Measurements from ENCODE around the gene BCL11B. TPM values are rescaled to one million over a fixed set of nuclear protein-coding genes. Genes with fewer than 3 reads are reported as not detected.

BCL11B gene
- total and polyA plus RNA-seq, 4 donors = 3.0 to 12.9 (median 11.0) TPM

DNA sequence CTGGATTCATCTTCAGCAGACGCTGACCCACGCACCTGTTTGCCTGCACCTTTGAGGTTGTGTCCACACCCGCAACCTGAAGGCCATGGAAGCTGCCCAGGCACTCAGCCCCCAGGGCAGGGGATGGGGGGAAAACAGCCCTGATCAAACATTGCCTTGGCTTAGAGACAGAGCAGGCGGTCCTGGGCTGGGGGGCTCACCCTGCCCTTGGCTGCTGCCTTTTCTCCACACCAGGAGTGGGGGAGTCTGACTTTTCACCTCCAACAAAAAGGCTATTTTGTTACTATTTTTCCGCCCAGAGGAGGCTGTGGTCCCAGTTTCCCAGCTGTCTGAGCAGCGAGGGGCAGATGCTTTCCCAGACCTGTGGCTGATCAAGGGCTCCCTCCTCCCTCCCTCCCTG, 24.2 kb downstream of the BCL11B start:
- Histone ChIP-seq H3K4me3 (ENCODE audit: low read depth, low read length) (no peak overlapping the region), H3K27me3 (ENCODE audit: control insufficient read depth, insufficient read depth, low read length) (peaks cover 21% of the 10 kb centered on the region), H3K9me3 (ENCODE audit: control insufficient read depth, insufficient read depth, low read length) (no peaks in the 10 kb centered on the region), H3K36me3 (ENCODE audit: control insufficient read depth, insufficient read depth, low read length) (peaks cover 3% of the 10 kb centered on the region), H3K4me1 (ENCODE audit: control insufficient read depth, insufficient read depth, low read length) (peaks cover 43% of the 10 kb centered on the region), H3K27ac (ENCODE audit: low read depth, low read length) (no peak overlapping the region)
- DNase-seq (ENCODE audit: low read depth in 4 of 6, low spot score in 6 of 6) = no peak
- WGBS (ENCODE audit: insufficient coverage) = 82% methylated on average over 6 of the region's 6 CpGs

GRCh38 chr14:99247101-99247729, 24.8 kb downstream of the BCL11B start:
- no peak overlapping the region for H3K27ac ChIP-seq (ENCODE audit: low read depth, low read length)
- H3K4me3 ChIP-seq (ENCODE audit: low read depth, low read length) = no peak overlapping the region
- H3K4me1 ChIP-seq (ENCODE audit: control insufficient read depth, insufficient read depth, low read length) = peaks cover 45% of the 10 kb centered on the region
- H3K27me3 ChIP-seq (ENCODE audit: control insufficient read depth, insufficient read depth, low read length) = peaks cover 21% of the 10 kb centered on the region
- no peak for DNase-seq (ENCODE audit: low read depth in 4 of 6, low spot score in 6 of 6)
- no peaks in the 10 kb centered on the region for H3K9me3 ChIP-seq (ENCODE audit: control insufficient read depth, insufficient read depth, low read length)
- peaks cover 3% of the 10 kb centered on the region for H3K36me3 ChIP-seq (ENCODE audit: control insufficient read depth, insufficient read depth, low read length)
- WGBS (ENCODE audit: insufficient coverage) = 55% methylated on average over 7 of the region's 9 CpGs

GRCh38 chr14:99246536-99247097, 25.4 kb downstream of the BCL11B start:
- Histone ChIP-seq H3K36me3 (ENCODE audit: control insufficient read depth, insufficient read depth, low read length) (peaks cover 3% of the 10 kb centered on the region), H3K4me3 (ENCODE audit: low read depth, low read length) (peak overlapping the region; percentile 27), H3K4me1 (ENCODE audit: control insufficient read depth, insufficient read depth, low read length) (peaks cover 51% of the 10 kb centered on the region), H3K27me3 (ENCODE audit: control insufficient read depth, insufficient read depth, low read length) (peaks cover 21% of the 10 kb centered on the region), H3K9me3 (ENCODE audit: control insufficient read depth, insufficient read depth, low read length) (no peaks in the 10 kb centered on the region), H3K27ac (ENCODE audit: low read depth, low read length) (no peak overlapping the region)
- DNase-seq (ENCODE audit: low read depth in 4 of 6, low spot score in 6 of 6) = peak in 1 of 6 donors; percentile 49
- WGBS (ENCODE audit: insufficient coverage) = 5% methylated on average over 40 of the region's 40 CpGs

GRCh38 chr14:99245564-99246511, 26.2 kb downstream of the BCL11B start:
- Histone ChIP-seq H3K27ac (ENCODE audit: low read depth, low read length) (no peak overlapping the region), H3K36me3 (ENCODE audit: control insufficient read depth, insufficient read depth, low read length) (peaks cover 3% of the 10 kb centered on the region), H3K4me3 (ENCODE audit: low read depth, low read length) (peak overlapping the region; percentile 27), H3K27me3 (ENCODE audit: control insufficient read depth, insufficient read depth, low read length) (peaks cover 24% of the 10 kb centered on the region), H3K9me3 (ENCODE audit: control insufficient read depth, insufficient read depth, low read length) (no peaks in the 10 kb centered on the region), H3K4me1 (ENCODE audit: control insufficient read depth, insufficient read depth, low read length) (peaks cover 58% of the 10 kb centered on the region)
- WGBS (ENCODE audit: insufficient coverage) = 3% methylated on average over 53 of the region's 83 CpGs
- peak in 2 of 6 donors; percentile 68 to 74 for DNase-seq (ENCODE audit: low read depth in 4 of 6, low spot score in 6 of 6)

GRCh38 chr14:99244941-99245563, 26.9 kb downstream of the BCL11B start:
- WGBS (ENCODE audit: insufficient coverage) = 29% methylated on average over 11 of the region's 15 CpGs
- peaks cover 58% of the 10 kb centered on the region for H3K4me1 ChIP-seq (ENCODE audit: control insufficient read depth, insufficient read depth, low read length)

GRCh38 chr14:99244367-99244901, 27.6 kb downstream of the BCL11B start:
- H3K4me3 ChIP-seq (ENCODE audit: low read depth, low read length) = no peak overlapping the region
- peaks cover 3% of the 10 kb centered on the region for H3K36me3 ChIP-seq (ENCODE audit: control insufficient read depth, insufficient read depth, low read length)
- peaks cover 58% of the 10 kb centered on the region for H3K4me1 ChIP-seq (ENCODE audit: control insufficient read depth, insufficient read depth, low read length)
- no peak overlapping the region for H3K27ac ChIP-seq (ENCODE audit: low read depth, low read length)
- peaks cover 24% of the 10 kb centered on the region for H3K27me3 ChIP-seq (ENCODE audit: control insufficient read depth, insufficient read depth, low read length)
- H3K9me3 ChIP-seq (ENCODE audit: control insufficient read depth, insufficient read depth, low read length) = no peaks in the 10 kb centered on the region
- DNase-seq (ENCODE audit: low read depth in 4 of 6, low spot score in 6 of 6) = peak in 1 of 6 donors; percentile 32
- 72% methylated on average over 5 of the region's 16 CpGs for WGBS (ENCODE audit: insufficient coverage)

More at GRCh38 chr14:99244941-99245563, 26.9 kb downstream of the BCL11B start:
- Histone ChIP-seq H3K27me3 (ENCODE audit: control insufficient read depth, insufficient read depth, low read length) (peaks cover 24% of the 10 kb centered on the region), H3K27ac (ENCODE audit: low read depth, low read length) (no peak overlapping the region), H3K9me3 (ENCODE audit: control insufficient read depth, insufficient read depth, low read length) (no peaks in the 10 kb centered on the region), H3K36me3 (ENCODE audit: control insufficient read depth, insufficient read depth, low read length) (peaks cover 3% of the 10 kb centered on the region), H3K4me3 (ENCODE audit: low read depth, low read length) (no peak overlapping the region)
- DNase-seq (ENCODE audit: low read depth in 4 of 6, low spot score in 6 of 6) = peak in 1 of 6 donors; percentile 34

DNA sequence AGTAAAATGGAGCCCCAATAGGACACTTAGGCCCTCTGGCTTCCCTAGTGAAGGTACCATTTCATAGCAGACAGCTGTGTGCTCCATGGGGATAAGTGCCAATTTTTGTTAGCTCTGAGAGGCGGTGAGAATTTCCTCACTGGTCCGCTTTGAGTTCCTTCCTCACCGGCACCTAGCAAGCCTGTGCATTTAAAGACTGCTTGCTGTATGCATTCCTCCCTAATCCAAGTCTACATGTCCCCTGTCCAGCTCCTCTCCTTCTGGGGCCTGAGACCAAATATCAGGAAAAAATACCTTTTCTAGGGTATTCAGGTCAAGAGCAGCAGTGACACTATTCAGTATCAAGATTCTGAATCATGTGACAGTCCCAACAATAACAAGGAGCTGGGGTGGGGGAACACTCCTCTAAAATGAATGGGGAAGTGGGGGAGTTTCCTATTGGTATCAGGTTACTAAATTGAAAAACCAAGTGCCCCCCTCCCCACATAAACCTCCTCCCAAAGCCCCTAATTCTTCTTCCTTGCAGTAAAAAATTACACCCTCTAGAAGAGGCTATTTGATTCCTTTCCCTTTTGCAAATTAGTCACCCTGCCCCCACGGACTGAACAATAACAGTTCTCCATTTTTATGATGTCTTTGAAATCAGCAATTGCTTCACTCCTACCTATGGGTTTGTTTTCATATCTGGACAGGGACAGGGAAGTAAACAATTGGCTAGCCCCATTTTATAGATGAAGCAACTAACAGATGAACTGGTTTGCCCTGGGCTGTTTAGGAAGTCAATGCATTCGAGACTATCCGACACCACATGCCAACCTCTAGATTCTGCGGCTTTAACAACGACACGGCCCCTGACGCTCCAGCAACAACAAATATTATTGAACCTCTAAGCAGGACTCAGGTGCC, 28.9 kb downstream of the BCL11B start:
- no peaks in the 10 kb centered on the region for H3K9me3 ChIP-seq (ENCODE audit: control insufficient read depth, insufficient read depth, low read length)
- no peak for DNase-seq (ENCODE audit: low read depth in 4 of 6, low spot score in 6 of 6)
- 66% methylated on average over 8 of the region's 10 CpGs for WGBS (ENCODE audit: insufficient coverage)
- peaks cover 3% of the 10 kb centered on the region for H3K36me3 ChIP-seq (ENCODE audit: control insufficient read depth, insufficient read depth, low read length)
- peaks cover 50% of the 10 kb centered on the region for H3K4me1 ChIP-seq (ENCODE audit: control insufficient read depth, insufficient read depth, low read length)
- no peak overlapping the region for H3K4me3 ChIP-seq (ENCODE audit: low read depth, low read length)
- H3K27ac ChIP-seq (ENCODE audit: low read depth, low read length) = no peak overlapping the region
- H3K27me3 ChIP-seq (ENCODE audit: control insufficient read depth, insufficient read depth, low read length) = peaks cover 19% of the 10 kb centered on the region

- 65% methylated on average over 9 of the region's 11 CpGs for WGBS (ENCODE audit: insufficient coverage)
- no peaks in the 10 kb centered on the region for H3K9me3 ChIP-seq (ENCODE audit: control insufficient read depth, insufficient read depth, low read length)
- peaks cover 16% of the 10 kb centered on the region for H3K27me3 ChIP-seq (ENCODE audit: control insufficient read depth, insufficient read depth, low read length)
- H3K36me3 ChIP-seq (ENCODE audit: control insufficient read depth, insufficient read depth, low read length) = no peaks in the 10 kb centered on the region
- H3K4me3 ChIP-seq (ENCODE audit: low read depth, low read length) = no peak overlapping the region
- H3K27ac ChIP-seq (ENCODE audit: low read depth, low read length) = no peak overlapping the region
- DNase-seq (ENCODE audit: low read depth in 4 of 6, low spot score in 6 of 6) = no peak
- H3K4me1 ChIP-seq (ENCODE audit: control insufficient read depth, insufficient read depth, low read length) = peaks cover 47% of the 10 kb centered on the region
These were observed 29.8 kb downstream of the BCL11B start for GRCh38 chr14:99242238-99242637.
